ENCODE results near the gene GRM1.
"Not testable (repeated sequence)": the region's sequence is repeated elsewhere in the genome, so short reads cannot be mapped to it uniquely, and the experiment has no call there.

GRM1 gene

GRCh38 chr6:146200176-146200575, 171.3 kb downstream of the GRM1 start:
- DNase-seq: no peak

GRCh38 chr6:146202570-146202969, 173.7 kb downstream of the GRM1 start:
- no peak for DNase-seq

GRCh38 chr6:146209942-146210341, 181.1 kb downstream of the GRM1 start:
- DNase-seq: no peak

- DNase-seq: no peak
These were observed 181.7 kb downstream of the GRM1 start for GRCh38 chr6:146210406-146211083.

- DNase-seq: no peak
These were observed 182.8 kb downstream of the GRM1 start for GRCh38 chr6:146211646-146212045.

GRCh38 chr6:146212781-146213180, 183.9 kb downstream of the GRM1 start:
- DNase-seq: no peak

GRCh38 chr6:146219101-146219500, 190.2 kb downstream of the GRM1 start:
- no peak for DNase-seq

GRCh38 chr6:146224449-146224848, 195.6 kb downstream of the GRM1 start:
- DNase-seq: no peak

GRCh38 chr6:146224988-146225387, 196.1 kb downstream of the GRM1 start:
- no peak for DNase-seq

- no peak for DNase-seq
These were observed 211.5 kb downstream of the GRM1 start for GRCh38 chr6:146240322-146240721.

- DNase-seq: no peak
These were observed 211.9 kb downstream of the GRM1 start for GRCh38 chr6:146240807-146241206.

- not testable (repeated sequence) for DNase-seq
These were observed 214.8 kb downstream of the GRM1 start for GRCh38 chr6:146243646-146244045.

- no peak for DNase-seq
These were observed 215.8 kb downstream of the GRM1 start for GRCh38 chr6:146244630-146245143.

- no peak for DNase-seq
These were observed 217.2 kb downstream of the GRM1 start for GRCh38 chr6:146246028-146246427.

GRCh38 chr6:146253691-146254090, 224.8 kb downstream of the GRM1 start:
- no peak for DNase-seq

GRCh38 chr6:146258206-146258605, 229.3 kb downstream of the GRM1 start:
- no peak for DNase-seq

- DNase-seq: no peak
These were observed 232.0 kb downstream of the GRM1 start for GRCh38 chr6:146260886-146261285.

GRCh38 chr6:146265056-146265455, 236.2 kb downstream of the GRM1 start:
- no peak for DNase-seq

- no peak for DNase-seq
These were observed 238.6 kb downstream of the GRM1 start for GRCh38 chr6:146267447-146267846.

GRCh38 chr6:146267946-146268345, 239.1 kb downstream of the GRM1 start:
- DNase-seq: no peak

GRCh38 chr6:146269482-146269881, 240.6 kb downstream of the GRM1 start:
- DNase-seq: no peak

GRCh38 chr6:146271163-146271562, 242.3 kb downstream of the GRM1 start:
- DNase-seq: not testable (repeated sequence)

GRCh38 chr6:146273490-146273889, 244.6 kb downstream of the GRM1 start:
- no peak for DNase-seq

GRCh38 chr6:146277142-146277541, 248.3 kb downstream of the GRM1 start:
- no peak for DNase-seq
